GM12891 (cell line): Measurements from ENCODE around the gene ZCRB1.

Experiments
- PAX5 ChIP-seq: IDR thresholded peaks from 2 replicates; pipeline ENCODE4 v1.6.1; 2011; ENCODE audit warnings: low read length, moderate library complexity, mild to moderate bottlenecking; ENCODE audit not compliant: insufficient read depth, severe bottlenecking
- POLR2A ChIP-seq: IDR thresholded peaks from 2 replicates; pipeline ENCODE4 v1.6.1; 2011; ENCODE audit warnings: low read depth, low read length, control low read depth
- POLR2AphosphoS5 ChIP-seq: IDR thresholded peaks from 2 replicates; pipeline ENCODE4 v1.6.1; 2011; ENCODE audit warnings: low read depth, low read length, control low read depth
- POU2F2 ChIP-seq: IDR thresholded peaks from 2 replicates; pipeline ENCODE4 v1.6.1; 2011; ENCODE audit warnings: low read depth, mild to moderate bottlenecking, control low read depth, low read length, moderate library complexity
- TAF1 ChIP-seq: IDR thresholded peaks from 2 replicates; pipeline ENCODE4 v1.6.1; 2011; ENCODE audit warnings: low read depth, low read length, control low read depth

GRCh38 chr12:42315108-42315507, 10.8 kb downstream of the ZCRB1 start:
- TF ChIP-seq POLR2A (no peak), POLR2AphosphoS5 (no peak), PAX5 (no peak), TAF1 (no peak), POU2F2 (no peak)
